ENCODE measurements around the gene MACROD2.

GRCh38 chr20:15535863-15536262 is 1540.5 kb downstream of the MACROD2 start:
- no peak for TF ChIP-seq CTCF (IDR thresholded peaks at IDR 0.05 in 2 of 3, conservative IDR thresholded peaks at IDR 0.05 in 1 of 3; ENCODE audit: borderline replicate concordance in 1 of 3, insufficient read depth in 1 of 3, low read depth in 2 of 3, low read length in 2 of 3)
- TF ChIP-seq POLR2AphosphoS5 (IDR thresholded peaks at IDR 0.05; ENCODE audit: low read depth, low read length) = no peak

Measured in HCT116 (cell line).